HG02623 (cell line): ENCODE results near the gene APOL3.
"Not testable (repeated sequence)": the region's sequence is repeated elsewhere in the genome, so short reads cannot be mapped to it uniquely, and the experiment has no call there.

Experiments
- ATAC-seq: cut with Tn5 transposase; IDR thresholded peaks from one replicate; pipeline ENCODE4 v1.9.1; 2021; ENCODE audit warnings: moderate library complexity; ENCODE audit not compliant: unreplicated experiment

The APOL3 gene

DNA sequence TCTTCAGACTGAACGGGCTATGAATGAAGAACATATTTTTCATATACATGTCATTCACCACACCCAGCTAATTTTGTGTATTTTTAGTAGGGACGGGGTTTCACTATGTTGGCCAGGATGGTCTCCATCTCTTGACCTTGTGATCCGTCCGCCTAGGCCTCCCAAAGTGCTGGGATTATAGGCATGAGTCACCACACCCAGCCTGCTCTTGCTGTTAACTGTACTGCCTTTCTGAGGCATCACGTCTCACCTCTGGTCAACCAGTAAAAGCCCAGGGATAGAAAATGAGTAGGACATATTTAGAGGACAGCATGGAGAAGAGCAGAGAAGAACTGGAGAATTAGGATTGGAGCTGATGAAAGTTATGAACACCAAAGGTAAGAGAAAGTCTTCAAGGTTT lies 55.6 kb downstream of the APOL3 start:
- ATAC-seq = no peak

- ATAC-seq = no peak
Measured at GRCh38 chr22:36104435-36104834, 56.1 kb downstream of the APOL3 start.

GRCh38 chr22:36103891-36104290 lies 56.7 kb downstream of the APOL3 start:
- ATAC-seq = no peak

- ATAC-seq = no peak
Measured at GRCh38 chr22:36102995-36103394, 57.6 kb downstream of the APOL3 start.

- ATAC-seq = no peak
Measured at GRCh38 chr22:36101756-36102155, 58.8 kb downstream of the APOL3 start.

- not testable (repeated sequence) for ATAC-seq
Measured at GRCh38 chr22:36100908-36101307, 59.6 kb downstream of the APOL3 start.

DNA sequence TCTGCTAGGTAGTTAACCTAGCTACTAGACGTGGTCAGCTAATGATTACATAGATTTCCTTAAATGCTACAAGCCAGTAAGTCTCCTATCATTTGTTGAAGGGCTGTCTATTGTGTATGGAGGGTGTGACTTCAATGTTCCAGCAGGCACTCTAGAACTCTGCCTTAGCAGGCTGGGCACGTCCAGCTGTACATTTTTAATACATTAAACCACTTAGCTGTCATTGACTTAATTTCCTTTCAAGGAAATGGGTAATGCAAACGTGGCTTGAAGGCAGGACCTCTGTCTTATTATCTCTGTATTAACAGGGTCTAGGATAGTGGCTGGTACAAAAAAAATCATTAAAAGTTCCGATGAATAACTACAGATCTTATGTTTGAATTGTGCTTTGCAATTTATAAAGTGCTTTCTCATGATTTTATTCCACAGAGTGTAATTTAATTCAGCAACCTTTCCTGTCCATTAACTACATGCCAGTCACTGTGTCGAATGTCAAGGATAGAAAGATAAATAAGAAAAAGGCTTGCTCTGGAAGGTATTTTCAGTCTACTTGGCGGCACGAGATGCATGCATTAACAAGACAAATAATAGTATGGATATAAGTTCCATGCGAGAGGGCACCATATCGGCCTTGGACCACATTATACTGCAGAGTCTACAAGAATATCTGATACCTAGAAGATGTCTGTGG lies 60.3 kb downstream of the APOL3 start:
- ATAC-seq = no peak

DNA sequence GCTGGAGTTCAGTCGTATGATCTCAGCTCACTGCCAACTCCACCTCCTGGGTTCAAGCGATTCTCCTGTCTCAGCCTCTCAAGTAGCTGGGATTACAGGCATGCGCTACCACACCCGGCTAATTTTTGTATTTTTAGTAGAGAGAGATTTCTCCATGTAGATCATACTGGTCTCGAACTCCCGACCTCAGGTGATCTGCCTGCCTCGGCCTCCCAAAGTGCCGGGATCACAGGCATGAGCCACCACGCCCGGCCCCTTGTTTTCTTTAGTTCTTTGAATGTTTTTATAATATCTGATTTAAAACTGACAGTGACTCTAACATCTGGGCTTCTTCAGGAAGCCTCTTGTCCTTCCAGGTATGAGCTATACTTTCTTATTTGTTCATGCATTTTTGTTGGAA lies 61.0 kb downstream of the APOL3 start:
- not testable (repeated sequence) for ATAC-seq

GRCh38 chr22:36097880-36098279 lies 62.7 kb downstream of the APOL3 start:
- ATAC-seq = no peak

DNA sequence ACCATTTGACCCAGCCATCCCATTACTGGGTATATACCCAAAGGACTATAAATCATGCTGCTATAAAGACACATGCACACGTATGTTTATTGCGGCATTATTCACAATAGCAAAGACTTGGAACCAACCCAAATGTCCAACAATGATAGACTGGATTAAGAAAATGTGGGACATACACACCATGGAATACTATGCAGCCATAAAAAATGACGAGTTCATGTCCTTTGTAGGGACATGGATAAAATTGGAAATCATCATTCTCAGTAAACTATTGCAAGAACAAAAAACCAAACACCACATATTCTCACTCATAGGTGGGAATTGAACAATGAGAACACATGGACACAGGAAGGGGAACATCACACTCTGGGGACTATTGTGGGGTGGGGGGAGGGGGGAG lies 69.8 kb downstream of the APOL3 start:
- not testable (repeated sequence) for ATAC-seq
